ENCODE results near the gene IFNL4.
"Not testable (repeated sequence)": the region's sequence is repeated elsewhere in the genome, so short reads cannot be mapped to it uniquely, and the experiment has no call there.

The IFNL4 gene

GRCh38 chr19:39230096-39230764 lies 18.4 kb downstream of the IFNL4 start:
- no peak for FAIRE-seq
- TF ChIP-seq CTCF (IDR thresholded peaks at IDR 0.05; ENCODE audit: insufficient read depth, missing control alignments), result no peak
- no peak for DNase-seq (ENCODE audit: insufficient read length, low spot score)

- no peak for TF ChIP-seq CTCF (IDR thresholded peaks at IDR 0.05; ENCODE audit: insufficient read depth, missing control alignments)
- DNase-seq (ENCODE audit: insufficient read length, low spot score), result no peak
- FAIRE-seq, result no peak
Observed at GRCh38 chr19:39224910-39225309, 23.7 kb downstream of the IFNL4 start.

- FAIRE-seq, result no peak
- no peak for TF ChIP-seq CTCF (IDR thresholded peaks at IDR 0.05; ENCODE audit: insufficient read depth, missing control alignments)
- no peak for DNase-seq (ENCODE audit: insufficient read length, low spot score)
Observed at GRCh38 chr19:39223703-39224279, 24.9 kb downstream of the IFNL4 start.

- not testable (repeated sequence) for DNase-seq (ENCODE audit: insufficient read length, low spot score); FAIRE-seq
Observed at GRCh38 chr19:39219108-39219507, 29.5 kb downstream of the IFNL4 start.

GRCh38 chr19:39218230-39219007 lies 30.2 kb downstream of the IFNL4 start:
- DNase-seq (ENCODE audit: insufficient read length, low spot score) (no peak), FAIRE-seq (no peak)
- no peak for TF ChIP-seq CTCF (IDR thresholded peaks at IDR 0.05; ENCODE audit: insufficient read depth, missing control alignments)

GRCh38 chr19:39217094-39217493 lies 31.6 kb downstream of the IFNL4 start:
- TF ChIP-seq CTCF (IDR thresholded peaks at IDR 0.05; ENCODE audit: insufficient read depth, missing control alignments), result no peak
- no peak for DNase-seq (ENCODE audit: insufficient read length, low spot score)
- no peak for FAIRE-seq

GRCh38 chr19:39215323-39215722 lies 33.3 kb downstream of the IFNL4 start:
- FAIRE-seq; DNase-seq (ENCODE audit: insufficient read length, low spot score): not testable (repeated sequence)

- FAIRE-seq, result no peak
- TF ChIP-seq CTCF (IDR thresholded peaks at IDR 0.05; ENCODE audit: insufficient read depth, missing control alignments), result peak; percentile 47
- no peak for DNase-seq (ENCODE audit: insufficient read length, low spot score)
Observed at GRCh38 chr19:39212375-39212742, 36.3 kb downstream of the IFNL4 start.
